Hepatocyte (in vitro differentiated cells): ENCODE results near the gene SEMA5A.

ENCODE experiments used
- CTCF ChIP-seq: fragments of 200-600 bp; sonication (generic); IDR thresholded peaks from 2 replicates; pipeline ENCODE4 v1.5.1; 2016; ENCODE audit warnings: antibody characterized with exemption, mild to moderate bottlenecking; ENCODE audit not compliant: poor library complexity
- EZH2 ChIP-seq: fragments of 200-600 bp; sonication (generic); IDR thresholded peaks from 2 replicates; pipeline ENCODE4 v1.6.1; 2016; ENCODE audit warnings: antibody characterized with exemption, mild to moderate bottlenecking, borderline replicate concordance

- TF ChIP-seq EZH2 (no peak), CTCF (no peak)
These were observed 388.1 kb downstream of the SEMA5A start for GRCh38 chr5:9157811-9158210.
